Measurements from ENCODE around the gene KRT73.

The KRT73 gene

GRCh38 chr12:52618216-52618615 is at the start of gene KRT73:
KRT73 (minus strand) TSS chr12:52618559; CDS start chr12:52618524, 35 bp downstream.
- DNase-seq (ENCODE audit: low read depth in 2 of 2) = no peak

- DNase-seq (ENCODE audit: low read depth in 2 of 2) = no peak
These were observed 49.6 kb upstream of the KRT73 start for GRCh38 chr12:52667931-52668330.

GRCh38 chr12:52667509-52667908 is 49.1 kb upstream of the KRT73 start:
- no peak for DNase-seq (ENCODE audit: low read depth in 2 of 2)

- DNase-seq (ENCODE audit: low read depth in 2 of 2) = no peak
These were observed 48.1 kb upstream of the KRT73 start for GRCh38 chr12:52666471-52666870.

GRCh38 chr12:52663420-52663819 is 45.1 kb upstream of the KRT73 start:
- DNase-seq (ENCODE audit: low read depth in 2 of 2) = no peak

- no peak for DNase-seq (ENCODE audit: low read depth in 2 of 2)
These were observed 44.5 kb upstream of the KRT73 start for GRCh38 chr12:52662918-52663229.

- no peak for DNase-seq (ENCODE audit: low read depth in 2 of 2)
These were observed 43.9 kb upstream of the KRT73 start for GRCh38 chr12:52662093-52662917.

- no peak for DNase-seq (ENCODE audit: low read depth in 2 of 2)
These were observed 43.3 kb upstream of the KRT73 start for GRCh38 chr12:52661668-52662067.

- DNase-seq (ENCODE audit: low read depth in 2 of 2) = no peak
These were observed 42.7 kb upstream of the KRT73 start for GRCh38 chr12:52660934-52661499.

GRCh38 chr12:52659951-52660350 is 41.6 kb upstream of the KRT73 start:
- DNase-seq (ENCODE audit: low read depth in 2 of 2) = no peak

GRCh38 chr12:52659395-52659794 is 41.0 kb upstream of the KRT73 start:
- no peak for DNase-seq (ENCODE audit: low read depth in 2 of 2)

GRCh38 chr12:52658196-52658595 is 39.8 kb upstream of the KRT73 start:
- DNase-seq (ENCODE audit: low read depth in 2 of 2) = no peak

GRCh38 chr12:52657250-52657902 is 39.0 kb upstream of the KRT73 start:
- no peak for DNase-seq (ENCODE audit: low read depth in 2 of 2)

- no peak for DNase-seq (ENCODE audit: low read depth in 2 of 2)
These were observed 38.3 kb upstream of the KRT73 start for GRCh38 chr12:52656616-52657015.

GRCh38 chr12:52655720-52656124 is 37.4 kb upstream of the KRT73 start:
- DNase-seq (ENCODE audit: low read depth in 2 of 2) = no peak

- no peak for DNase-seq (ENCODE audit: low read depth in 2 of 2)
These were observed 36.9 kb upstream of the KRT73 start for GRCh38 chr12:52655251-52655650.

GRCh38 chr12:52651726-52652261 is 33.4 kb upstream of the KRT73 start, which contains the start of gene KRT2:
KRT2 (minus strand) TSS chr12:52652211; CDS start chr12:52652142, 69 bp downstream.
- no peak for DNase-seq (ENCODE audit: low read depth in 2 of 2)

GRCh38 chr12:52650520-52651081 is 32.2 kb upstream of the KRT73 start:
- DNase-seq (ENCODE audit: low read depth in 2 of 2) = no peak

- DNase-seq (ENCODE audit: low read depth in 2 of 2) = no peak
These were observed 30.7 kb upstream of the KRT73 start for GRCh38 chr12:52649066-52649465.

- DNase-seq (ENCODE audit: low read depth in 2 of 2) = no peak
These were observed 29.7 kb upstream of the KRT73 start for GRCh38 chr12:52648012-52648550.

- DNase-seq (ENCODE audit: low read depth in 2 of 2) = no peak
These were observed 29.2 kb upstream of the KRT73 start for GRCh38 chr12:52647601-52648000.

- no peak for DNase-seq (ENCODE audit: low read depth in 2 of 2)
These were observed 28.3 kb upstream of the KRT73 start for GRCh38 chr12:52646613-52647012.

Measured in stimulated activated CD4-positive, alpha-beta T cell treated with anti-CD3 and anti-CD28 coated beads, Interleukin-12 subunit alpha, Interleukin-12 subunit beta, amount 100 ng/mL, for 24 hours (primary cell).